Measurements from ENCODE around the gene STAMBPL1. TPM values are rescaled to one million over a fixed set of nuclear protein-coding genes. Genes with fewer than 3 reads are reported as not detected.

Gene STAMBPL1
- total RNA-seq, 1 donor from 2014 or later, result 1.5 TPM

DNA sequence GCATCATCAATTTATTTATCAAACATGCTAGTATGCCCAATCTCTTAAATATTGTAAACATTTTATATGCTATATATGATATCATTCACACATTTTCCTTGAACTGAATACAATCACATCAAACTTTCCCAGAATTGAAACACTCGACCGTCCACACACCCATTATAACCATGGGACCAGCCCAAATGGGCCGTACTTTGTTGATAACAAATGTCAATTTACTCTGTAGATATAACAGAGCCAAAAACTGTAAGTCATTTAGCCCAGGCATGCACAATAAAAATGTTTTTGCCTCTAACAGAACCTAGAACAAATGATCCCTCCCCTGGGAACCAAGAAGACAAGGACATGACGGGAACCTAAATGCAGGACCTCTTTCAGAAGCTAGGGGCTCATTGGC, 27.7 kb upstream of the STAMBPL1 start:
- peaks cover 4% of the 10 kb centered on the region for H3K27me3 Mint-ChIP-seq (ENCODE audit: low read depth, unreplicated experiment)

GRCh38 chr10:88853155-88853881, 26.7 kb upstream of the STAMBPL1 start:
- H3K27ac ChIP-seq (ENCODE audit: low read depth, low read length), result no peak overlapping the region
- no peaks in the 10 kb centered on the region for H3K36me3 Mint-ChIP-seq (ENCODE audit: low read depth, unreplicated experiment)
- peaks cover 11% of the 10 kb centered on the region for H3K4me1 ChIP-seq (ENCODE audit: insufficient read depth, low read length)
- TF ChIP-seq EZH2 (IDR thresholded peaks at IDR 0.05; ENCODE audit: insufficient read depth, low read length) (no peak), CTCF (IDR thresholded peaks at IDR 0.05; ENCODE audit: insufficient read depth, low read depth, low read length) (no peak)
- H3K4me3 ChIP-seq (ENCODE audit: insufficient read depth, low read depth, low read length), result no peak overlapping the region
- DNase-seq (ENCODE audit: low read depth), result no peak
- H3K9me3 ChIP-seq (ENCODE audit: insufficient read depth, low read depth, low read length), result no peaks in the 10 kb centered on the region
- H3K4me1 Mint-ChIP-seq (ENCODE audit: low read depth, unreplicated experiment), result peaks cover 3% of the 10 kb centered on the region
- H3K9me3 Mint-ChIP-seq (ENCODE audit: unreplicated experiment), result no peaks in the 10 kb centered on the region
- H3K79me2 ChIP-seq (ENCODE audit: insufficient read depth, low read length), result no peaks in the 10 kb centered on the region
- no peak overlapping the region for H2AFZ ChIP-seq (ENCODE audit: low read depth, low read length)
- no peak overlapping the region for H3K4me3 Mint-ChIP-seq (ENCODE audit: unreplicated experiment)
- no peaks in the 10 kb centered on the region for H3K27me3 ChIP-seq (ENCODE audit: insufficient read depth, low read length)
- no peaks in the 10 kb centered on the region for H3K36me3 ChIP-seq (ENCODE audit: insufficient read depth, low read length)
- H4K20me1 ChIP-seq (ENCODE audit: insufficient read depth, low read length), result no peaks in the 10 kb centered on the region
- H3K9ac ChIP-seq (ENCODE audit: low read length), result no peak overlapping the region
- no peak overlapping the region for H3K27ac Mint-ChIP-seq (ENCODE audit: unreplicated experiment)
- no peak for FAIRE-seq
- no peak overlapping the region for H3K4me2 ChIP-seq (ENCODE audit: low read length)
- peaks cover 4% of the 10 kb centered on the region for H3K27me3 Mint-ChIP-seq (ENCODE audit: low read depth, unreplicated experiment)

More for the DNA sequence above, 27.7 kb upstream of the STAMBPL1 start:
- peaks cover 3% of the 10 kb centered on the region for H3K4me1 Mint-ChIP-seq (ENCODE audit: low read depth, unreplicated experiment)
- FAIRE-seq (no peak), DNase-seq (ENCODE audit: low read depth) (no peak)
- Histone ChIP-seq H3K9me3 (ENCODE audit: insufficient read depth, low read depth, low read length) (no peaks in the 10 kb centered on the region), H3K4me3 (ENCODE audit: insufficient read depth, low read depth, low read length) (no peak overlapping the region), H2AFZ (ENCODE audit: low read depth, low read length) (no peak overlapping the region), H4K20me1 (ENCODE audit: insufficient read depth, low read length) (no peaks in the 10 kb centered on the region), H3K4me2 (ENCODE audit: low read length) (no peak overlapping the region), H3K27ac (ENCODE audit: low read depth, low read length) (no peak overlapping the region), H3K36me3 (ENCODE audit: insufficient read depth, low read length) (no peaks in the 10 kb centered on the region), H3K4me1 (ENCODE audit: insufficient read depth, low read length) (peaks cover 11% of the 10 kb centered on the region), H3K79me2 (ENCODE audit: insufficient read depth, low read length) (no peaks in the 10 kb centered on the region), H3K27me3 (ENCODE audit: insufficient read depth, low read length) (no peaks in the 10 kb centered on the region), H3K9ac (ENCODE audit: low read length) (no peak overlapping the region)
- H3K4me3 Mint-ChIP-seq (ENCODE audit: unreplicated experiment), result no peak overlapping the region
- TF ChIP-seq EZH2 (IDR thresholded peaks at IDR 0.05; ENCODE audit: insufficient read depth, low read length) (no peak), CTCF (IDR thresholded peaks at IDR 0.05; ENCODE audit: insufficient read depth, low read depth, low read length) (no peak)
- no peak overlapping the region for H3K27ac Mint-ChIP-seq (ENCODE audit: unreplicated experiment)
- H3K36me3 Mint-ChIP-seq (ENCODE audit: low read depth, unreplicated experiment), result no peaks in the 10 kb centered on the region
- no peaks in the 10 kb centered on the region for H3K9me3 Mint-ChIP-seq (ENCODE audit: unreplicated experiment)

- H3K4me3 Mint-ChIP-seq (ENCODE audit: unreplicated experiment), result no peak overlapping the region
- H3K36me3 Mint-ChIP-seq (ENCODE audit: low read depth, unreplicated experiment), result no peaks in the 10 kb centered on the region
- no peak overlapping the region for H3K27ac ChIP-seq (ENCODE audit: low read depth, low read length)
- H3K79me2 ChIP-seq (ENCODE audit: insufficient read depth, low read length), result no peaks in the 10 kb centered on the region
- TF ChIP-seq EZH2 (IDR thresholded peaks at IDR 0.05; ENCODE audit: insufficient read depth, low read length), result no peak
- TF ChIP-seq CTCF (IDR thresholded peaks at IDR 0.05; ENCODE audit: insufficient read depth, low read depth, low read length), result no peak
- no peak overlapping the region for H3K27ac Mint-ChIP-seq (ENCODE audit: unreplicated experiment)
- peaks cover 3% of the 10 kb centered on the region for H3K9me3 Mint-ChIP-seq (ENCODE audit: unreplicated experiment)
- no peak overlapping the region for H3K9ac ChIP-seq (ENCODE audit: low read length)
- peaks cover 4% of the 10 kb centered on the region for H3K27me3 Mint-ChIP-seq (ENCODE audit: low read depth, unreplicated experiment)
- no peaks in the 10 kb centered on the region for H3K9me3 ChIP-seq (ENCODE audit: insufficient read depth, low read depth, low read length)
- FAIRE-seq, result no peak
- H3K4me3 ChIP-seq (ENCODE audit: insufficient read depth, low read depth, low read length), result no peak overlapping the region
- DNase-seq (ENCODE audit: low read depth), result no peak
- no peaks in the 10 kb centered on the region for H3K27me3 ChIP-seq (ENCODE audit: insufficient read depth, low read length)
- no peak overlapping the region for H2AFZ ChIP-seq (ENCODE audit: low read depth, low read length)
- no peaks in the 10 kb centered on the region for H3K36me3 ChIP-seq (ENCODE audit: insufficient read depth, low read length)
- no peak overlapping the region for H3K4me2 ChIP-seq (ENCODE audit: low read length)
- no peaks in the 10 kb centered on the region for H4K20me1 ChIP-seq (ENCODE audit: insufficient read depth, low read length)
- H3K4me1 Mint-ChIP-seq (ENCODE audit: low read depth, unreplicated experiment), result no peaks in the 10 kb centered on the region
- H3K4me1 ChIP-seq (ENCODE audit: insufficient read depth, low read length), result no peaks in the 10 kb centered on the region
These were observed 25.4 kb upstream of the STAMBPL1 start for GRCh38 chr10:88854684-88855083.

All from astrocyte (in vitro differentiated cells and primary cell).